ENCODE measurements around the gene TMPRSS2.

Gene TMPRSS2

GRCh38 chr21:41482301-41482700 lies 25.7 kb downstream of the TMPRSS2 start:
- Histone ChIP-seq H3K79me2 (no peaks in the 10 kb centered on the region), H3K9me3 (ENCODE audit: control insufficient read depth, low read length) (no peaks in the 10 kb centered on the region), H3K27me3 (ENCODE audit: control insufficient read depth, insufficient read depth, low read length) (no peaks in the 10 kb centered on the region), H3K4me2 (ENCODE audit: low read length) (no peak overlapping the region), H3K9ac (no peak overlapping the region), H3K4me1 (no peaks in the 10 kb centered on the region), H3K4me3 (ENCODE audit: low read depth, low read length) (no peak overlapping the region), H3K36me3 (ENCODE audit: control insufficient read depth, insufficient read depth, low read length) (no peaks in the 10 kb centered on the region), H2AFZ (no peak overlapping the region), H3K27ac (no peak overlapping the region)
- TF ChIP-seq CTCF (IDR thresholded peaks at IDR 0.05), result no peak

GRCh38 chr21:41481191-41481590 lies 26.8 kb downstream of the TMPRSS2 start:
- Histone ChIP-seq H2AFZ (no peak overlapping the region), H3K79me2 (no peaks in the 10 kb centered on the region), H3K36me3 (ENCODE audit: control insufficient read depth, insufficient read depth, low read length) (no peaks in the 10 kb centered on the region), H3K9ac (no peak overlapping the region), H3K27ac (no peak overlapping the region), H3K4me3 (ENCODE audit: low read depth, low read length) (no peak overlapping the region), H3K4me1 (no peaks in the 10 kb centered on the region), H3K9me3 (ENCODE audit: control insufficient read depth, low read length) (no peaks in the 10 kb centered on the region), H3K4me2 (ENCODE audit: low read length) (no peak overlapping the region), H3K27me3 (ENCODE audit: control insufficient read depth, insufficient read depth, low read length) (no peaks in the 10 kb centered on the region)
- TF ChIP-seq CTCF (IDR thresholded peaks at IDR 0.05), result no peak

- H2AFZ ChIP-seq, result no peak overlapping the region
- no peaks in the 10 kb centered on the region for H3K79me2 ChIP-seq
- H3K9me3 ChIP-seq (ENCODE audit: control insufficient read depth, low read length), result no peaks in the 10 kb centered on the region
- no peaks in the 10 kb centered on the region for H3K4me1 ChIP-seq
- no peak overlapping the region for H3K4me3 ChIP-seq (ENCODE audit: low read depth, low read length)
- H3K36me3 ChIP-seq (ENCODE audit: control insufficient read depth, insufficient read depth, low read length), result no peaks in the 10 kb centered on the region
- no peak overlapping the region for H3K9ac ChIP-seq
- no peak overlapping the region for H3K4me2 ChIP-seq (ENCODE audit: low read length)
- no peak for TF ChIP-seq CTCF (IDR thresholded peaks at IDR 0.05)
- H3K27ac ChIP-seq, result no peak overlapping the region
- H3K27me3 ChIP-seq (ENCODE audit: control insufficient read depth, insufficient read depth, low read length), result no peaks in the 10 kb centered on the region
Measured at GRCh38 chr21:41480086-41480690, 27.8 kb downstream of the TMPRSS2 start.

- no peak overlapping the region for H3K27ac ChIP-seq
Measured at GRCh38 chr21:41479686-41480085, 28.3 kb downstream of the TMPRSS2 start.

More at GRCh38 chr21:41479686-41480085, 28.3 kb downstream of the TMPRSS2 start:
- Histone ChIP-seq H3K4me2 (ENCODE audit: low read length) (no peak overlapping the region), H3K36me3 (ENCODE audit: control insufficient read depth, insufficient read depth, low read length) (no peaks in the 10 kb centered on the region), H3K9ac (no peak overlapping the region), H3K79me2 (no peaks in the 10 kb centered on the region), H3K9me3 (ENCODE audit: control insufficient read depth, low read length) (no peaks in the 10 kb centered on the region), H3K4me3 (ENCODE audit: low read depth, low read length) (no peak overlapping the region), H2AFZ (no peak overlapping the region), H3K27me3 (ENCODE audit: control insufficient read depth, insufficient read depth, low read length) (no peaks in the 10 kb centered on the region), H3K4me1 (no peaks in the 10 kb centered on the region)
- no peak for TF ChIP-seq CTCF (IDR thresholded peaks at IDR 0.05)
